ENCODE measurements around the gene VIPR2.

VIPR2 gene

DNA sequence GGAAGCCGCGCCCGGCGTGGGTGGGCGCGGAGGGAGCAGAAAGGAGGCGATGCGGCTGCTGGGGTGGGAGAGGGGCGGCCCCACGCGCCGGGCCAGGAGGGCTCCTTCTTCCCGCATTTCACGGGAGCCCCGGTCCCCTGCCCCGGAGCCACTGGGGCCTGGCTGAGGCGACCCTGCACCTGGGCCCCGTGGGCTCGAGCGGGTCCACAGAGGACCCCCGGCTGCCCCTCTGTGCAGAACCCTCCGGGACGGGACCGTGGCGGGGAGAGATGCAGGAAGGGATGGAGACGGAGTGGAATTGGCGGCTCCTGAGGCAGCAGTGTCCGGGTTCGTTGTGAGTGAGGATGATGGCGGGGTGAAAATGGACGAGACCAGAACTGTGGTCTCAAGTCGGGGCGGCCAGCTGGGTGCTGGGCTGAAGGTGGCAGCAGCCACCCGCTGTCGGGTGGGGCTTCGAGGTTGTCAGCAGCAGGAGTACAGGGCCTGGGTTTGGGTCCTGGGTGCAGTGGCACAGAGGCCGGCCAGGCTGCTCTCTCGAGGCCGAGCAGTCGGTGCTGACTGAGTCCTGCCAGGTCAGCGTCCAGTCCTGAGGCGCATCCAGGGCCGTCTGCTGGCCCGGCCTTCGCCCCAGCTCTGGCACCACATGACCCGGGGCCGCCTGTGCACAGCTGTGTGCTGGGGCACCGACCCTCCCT lies 80.4 kb downstream of the VIPR2 start:
- no peak for DNase-seq

- DNase-seq: no peak
Measured at GRCh38 chr7:159063046-159063840, 81.4 kb downstream of the VIPR2 start.

DNA sequence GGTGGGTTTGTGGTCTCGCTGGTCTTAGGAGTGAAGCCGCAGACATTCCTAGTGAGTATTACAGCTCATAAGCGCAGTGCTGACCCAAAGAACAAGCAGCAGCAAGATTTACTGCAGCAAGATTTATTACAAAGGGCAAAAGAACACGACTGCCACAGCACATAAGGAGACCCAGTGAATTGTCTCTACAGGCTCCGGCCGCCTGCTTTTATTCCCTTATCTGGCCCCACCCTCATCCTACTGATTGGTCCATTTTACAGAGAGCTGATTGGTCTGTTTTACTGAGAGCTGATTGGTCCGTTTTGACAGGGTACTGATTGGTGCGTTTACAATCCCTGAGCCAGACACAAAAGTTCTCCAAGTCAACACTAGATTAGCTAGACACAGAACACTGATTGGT lies 82.1 kb downstream of the VIPR2 start:
- no peak for DNase-seq

DNA sequence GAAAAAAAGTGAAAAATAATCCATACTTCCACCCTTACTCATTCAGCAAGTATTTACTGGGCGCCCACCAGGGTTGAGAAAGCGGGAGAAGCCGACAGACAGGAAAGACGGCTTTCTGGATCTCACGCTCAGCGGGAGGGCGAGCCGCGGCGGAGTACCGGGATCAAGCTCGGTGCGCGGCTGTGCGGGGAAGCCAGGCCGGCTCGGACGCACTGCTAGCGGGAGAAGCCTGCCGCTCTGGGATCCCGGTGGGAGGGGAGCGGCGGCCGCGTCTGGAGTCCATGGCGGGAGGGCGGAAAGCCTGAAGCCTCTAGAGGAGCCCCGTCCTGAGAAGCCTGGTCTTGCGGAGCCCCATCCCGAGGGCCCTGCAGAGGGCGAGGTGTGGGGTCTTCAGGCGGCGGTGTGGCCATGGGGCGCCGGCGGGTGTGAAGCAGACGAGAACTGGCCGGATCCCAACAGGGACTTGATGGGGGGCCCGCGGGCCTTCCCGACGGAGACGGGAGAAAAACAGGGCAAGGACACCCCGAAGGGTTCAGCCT lies 82.9 kb downstream of the VIPR2 start:
- DNase-seq: no peak

GRCh38 chr7:159061209-159061608 lies 83.5 kb downstream of the VIPR2 start:
- DNase-seq: no peak

DNA sequence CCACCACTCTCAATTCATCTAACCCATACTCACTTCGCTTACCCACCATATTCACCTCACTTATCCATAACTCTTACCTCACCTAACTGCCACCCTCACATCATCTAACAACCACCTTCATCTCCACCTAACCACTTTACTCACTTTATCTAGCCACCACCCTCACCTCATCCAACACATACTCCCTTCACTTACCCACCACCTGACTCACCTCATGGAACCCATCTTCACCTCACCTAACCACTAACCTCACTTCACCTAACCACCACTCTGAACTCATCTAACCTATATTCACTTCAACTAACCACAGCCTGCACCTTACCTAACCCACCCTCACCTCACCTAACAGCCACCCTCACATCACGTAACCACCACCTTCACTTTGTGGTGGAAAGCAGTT lies 84.2 kb downstream of the VIPR2 start:
- no peak for DNase-seq

GRCh38 chr7:159059629-159060028 lies 85.0 kb downstream of the VIPR2 start:
- no peak for DNase-seq

DNA sequence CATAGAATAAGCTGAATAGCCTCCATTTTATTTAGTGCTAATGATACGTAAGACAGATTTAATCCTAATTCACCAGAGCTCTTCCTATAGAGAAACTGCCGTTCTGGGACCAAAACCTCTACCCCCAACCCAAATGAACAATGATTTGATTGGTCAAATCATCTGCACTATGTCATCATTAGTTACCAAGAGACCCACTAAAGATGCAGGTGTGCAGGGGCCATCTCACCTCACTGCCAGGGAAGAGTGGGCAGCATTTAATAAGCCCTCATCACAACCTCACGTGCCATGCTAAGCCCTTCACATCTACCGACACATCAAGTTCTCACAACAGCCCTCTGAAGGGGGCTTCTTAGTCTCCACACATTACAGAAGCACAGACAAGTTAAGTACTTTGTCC lies 87.0 kb downstream of the VIPR2 start:
- DNase-seq: no peak

- peak in 1 of 2 experiments; percentile 5 for DNase-seq
Measured at GRCh38 chr7:159056737-159057136, 87.9 kb downstream of the VIPR2 start.

DNA sequence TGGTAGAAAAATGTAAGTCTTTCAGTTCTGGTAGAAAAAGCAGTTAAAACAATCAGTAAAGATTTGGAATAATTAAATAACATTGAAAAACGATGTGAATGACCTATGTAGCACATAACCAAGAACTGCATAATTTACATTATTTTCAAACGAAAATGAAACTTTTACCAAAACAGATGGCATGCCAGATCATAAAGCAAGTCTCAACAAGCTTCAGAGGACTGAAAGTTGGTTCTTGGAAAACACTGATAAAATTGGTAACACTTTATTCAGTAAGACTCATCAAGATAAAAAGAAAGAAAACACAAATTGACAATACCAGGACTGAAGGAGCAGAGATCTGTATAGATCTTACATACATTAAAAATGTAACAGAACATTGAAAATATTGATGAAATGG lies 92.8 kb downstream of the VIPR2 start:
- DNase-seq: no peak

GRCh38 chr7:159050704-159051103 lies 94.0 kb downstream of the VIPR2 start:
- no peak for DNase-seq

- peak; percentile 6 to 12 for DNase-seq
Measured at GRCh38 chr7:159049266-159050025, 95.2 kb downstream of the VIPR2 start.

GRCh38 chr7:159048656-159049055 lies 96.0 kb downstream of the VIPR2 start:
- no peak for DNase-seq

DNA sequence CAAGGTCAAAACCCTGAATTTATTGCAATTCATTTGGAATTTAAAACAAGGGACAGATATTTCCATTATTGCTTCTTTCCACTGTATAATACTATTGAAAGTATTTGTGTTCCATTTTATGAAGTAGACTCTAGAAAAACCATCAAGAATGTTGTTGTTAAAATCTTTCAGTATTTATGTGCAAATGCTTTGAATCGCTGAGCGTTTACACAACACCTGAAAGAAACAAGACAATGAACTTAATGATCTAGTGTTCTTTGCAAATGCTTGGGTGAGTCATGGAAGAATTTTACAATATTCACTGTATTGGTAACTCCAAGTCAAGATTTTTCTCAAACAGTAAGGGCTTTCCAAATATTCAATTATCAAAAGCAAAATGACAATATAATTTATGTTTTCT lies 97.1 kb downstream of the VIPR2 start:
- no peak for DNase-seq

DNA sequence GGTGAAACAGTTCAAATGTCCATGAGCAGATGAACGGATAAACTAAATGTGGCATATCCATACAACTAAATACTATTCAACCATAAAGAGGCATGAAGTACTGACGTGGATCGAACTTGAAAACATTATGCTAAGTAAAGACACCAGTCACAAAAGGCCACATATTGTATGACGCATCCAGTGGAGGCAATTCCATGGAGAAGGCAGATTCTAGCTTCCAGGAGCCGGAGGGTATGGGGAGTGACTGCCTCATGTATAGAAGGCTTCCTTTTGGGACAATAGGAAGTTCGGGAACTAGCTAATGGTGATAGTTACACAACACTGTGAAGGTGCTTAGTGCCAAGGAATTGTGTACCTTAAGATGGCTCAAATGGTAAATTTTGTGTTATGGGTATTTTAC lies 98.4 kb downstream of the VIPR2 start:
- no peak for DNase-seq

DNA sequence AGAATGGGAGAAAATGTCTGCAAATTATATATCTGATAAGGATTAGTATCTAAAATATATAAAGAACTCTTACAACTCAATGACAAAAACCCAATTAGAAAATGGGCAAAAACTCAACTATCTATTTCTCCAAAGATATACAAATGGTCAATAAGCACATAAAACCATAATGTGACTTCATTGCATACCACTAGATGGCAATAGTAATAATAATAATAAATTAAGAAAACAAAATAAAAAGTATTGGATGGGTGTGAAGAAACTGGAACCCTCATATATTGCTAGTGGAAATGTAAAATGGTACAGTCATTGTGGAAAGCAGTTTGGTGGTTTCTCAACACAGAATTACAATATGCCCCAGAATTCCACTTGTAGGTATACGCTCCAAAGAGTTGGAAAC lies 98.8 kb downstream of the VIPR2 start:
- no peak for DNase-seq

DNA sequence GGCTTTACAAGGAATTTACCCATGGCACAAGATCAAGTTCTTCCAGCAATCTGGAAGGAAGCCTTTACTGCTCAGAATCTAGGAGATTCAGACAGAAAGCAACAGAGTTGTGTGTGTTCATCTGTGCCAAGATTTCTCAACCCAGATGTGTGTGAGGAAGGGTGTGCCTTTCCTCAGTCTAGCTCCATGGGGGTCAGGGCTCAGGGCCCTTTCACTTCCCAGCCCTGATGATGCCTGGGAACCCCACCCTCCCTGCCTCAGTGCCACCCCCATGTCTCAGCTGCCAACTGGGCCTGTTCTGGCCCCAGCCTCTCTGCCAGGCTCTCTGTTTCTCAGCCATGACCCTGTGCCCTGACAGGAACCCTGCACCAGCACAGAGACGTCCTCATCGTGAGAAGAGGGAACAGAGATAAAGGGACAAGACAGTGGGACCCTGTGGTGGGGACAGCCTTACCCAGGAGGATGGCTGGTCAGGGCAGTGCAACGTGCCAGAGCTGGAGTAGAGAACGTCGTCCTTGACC lies 102.0 kb downstream of the VIPR2 start:
- DNase-seq: peak in 1 of 2 experiments; percentile 11

GRCh38 chr7:159042103-159042502 lies 102.6 kb downstream of the VIPR2 start:
- peak in 1 of 2 experiments; percentile 5 for DNase-seq

- peak; percentile 11 to 13 for DNase-seq
Measured at GRCh38 chr7:159040912-159041711, 103.6 kb downstream of the VIPR2 start.

- peak in 1 of 2 experiments; percentile 12 for DNase-seq
Measured at GRCh38 chr7:159040146-159040545, 104.5 kb downstream of the VIPR2 start.

DNA sequence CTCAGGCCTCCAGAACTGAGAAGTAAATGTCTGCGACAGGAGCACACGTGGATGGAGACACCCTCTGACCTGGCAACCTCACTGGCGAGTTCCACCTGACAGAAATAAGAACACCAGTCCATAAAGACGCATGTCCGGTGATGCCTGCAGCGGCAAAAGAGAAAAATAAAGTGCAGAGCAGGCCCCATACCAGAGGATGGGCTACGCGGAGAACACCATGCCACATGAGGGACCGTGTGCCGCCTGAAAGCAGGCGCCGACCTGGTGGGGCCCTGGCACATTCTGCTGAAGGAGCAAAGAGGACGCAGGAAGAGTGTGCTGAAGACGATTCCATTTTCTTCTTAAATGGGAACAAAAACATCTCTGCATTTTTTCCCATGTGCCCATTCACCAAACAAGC lies 105.0 kb downstream of the VIPR2 start:
- DNase-seq: no peak

DNA sequence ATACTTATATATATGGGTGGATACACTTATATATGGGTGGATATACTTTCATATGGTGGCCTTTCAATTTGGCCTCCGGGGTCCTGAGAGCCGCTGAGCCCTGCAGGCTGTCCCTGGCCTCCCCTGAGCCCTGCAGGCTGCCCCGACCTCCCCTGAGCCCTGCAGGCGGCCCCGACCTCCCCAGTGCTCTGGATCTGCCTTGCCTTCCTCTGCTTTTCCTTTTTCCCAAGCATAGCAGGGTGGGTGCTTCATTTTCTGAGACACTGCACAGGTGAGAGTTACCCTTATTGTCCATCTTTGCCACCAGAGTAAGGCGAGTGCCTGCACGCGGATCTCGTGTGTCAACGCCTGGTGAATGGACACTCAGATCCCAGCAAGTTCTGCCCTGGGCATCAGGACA lies 106.6 kb downstream of the VIPR2 start:
- peak; percentile 7 to 9 for DNase-seq

Data from activated T-cell treated with anti-CD3 and anti-CD28 coated beads, Interleukin-2, amount 50 U/mL, for 48 hours (primary cell).